Liver (tissue), 3 donors: ENCODE data around the gene EPHA6.

Experiments
- FOXA1 ChIP-seq: IDR thresholded peaks from 2 replicates; pipeline ENCODE4 v1.6.1; 2016; ENCODE audit warnings: antibody characterized with exemption
- HNF4G ChIP-seq: IDR thresholded peaks from 2 replicates; pipeline ENCODE4 v1.6.1; 2016; ENCODE audit warnings: antibody characterized with exemption
- RAD21 ChIP-seq, 2 donors: IDR thresholded peaks; 2 replicates each; pipeline ENCODE4 v1.6.1; 2016; ENCODE audit warnings: antibody characterized with exemption in 2 of 2, mild to moderate bottlenecking in 2 of 2
- SP1 ChIP-seq: IDR thresholded peaks from 2 replicates; pipeline ENCODE4 v1.6.1; 2018; ENCODE audit warnings: antibody characterized with exemption, mild to moderate bottlenecking
- YY1 ChIP-seq: IDR thresholded peaks from 2 replicates; pipeline ENCODE4 v1.6.1; 2016; ENCODE audit warnings: antibody characterized with exemption, mild to moderate bottlenecking
- TF ChIP-seq, protein P1 (sequence below): fragments of 150-350 bp; IDR thresholded peaks from 2 replicates; pipeline ENCODE4 v1.5.1; 2017; ENCODE audit warnings: improper control_type of control experiment, low read depth, low read length; ENCODE audit not compliant: missing input control
- TF ChIP-seq, protein P2 (sequence below): IDR thresholded peaks from 2 replicates; pipeline ENCODE4 v1.6.1; 2016; ENCODE audit warnings: antibody characterized with exemption
- donor health status: healthy.
- donor health status: healthy.

DNA sequence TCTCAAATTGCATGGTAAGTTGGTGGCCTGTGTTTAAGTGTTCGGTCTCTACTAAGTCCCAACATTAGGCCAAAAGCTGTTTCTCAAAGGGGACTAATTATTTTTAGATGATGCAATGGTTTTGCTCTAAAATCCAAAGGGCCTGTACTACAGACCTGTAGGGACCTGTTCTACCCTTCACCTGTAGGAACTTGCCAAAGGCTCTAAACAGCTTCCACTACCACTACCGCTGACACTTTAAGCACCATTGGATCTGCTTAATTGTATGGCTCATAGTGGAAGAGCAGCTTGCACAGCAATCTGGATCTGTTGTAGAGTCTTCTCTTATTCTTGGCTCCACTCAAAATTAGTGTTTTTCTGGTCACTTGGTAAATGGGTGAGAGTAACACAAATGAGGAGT, 346.8 kb downstream of the EPHA6 start:
- TF ChIP-seq, protein P1, sequence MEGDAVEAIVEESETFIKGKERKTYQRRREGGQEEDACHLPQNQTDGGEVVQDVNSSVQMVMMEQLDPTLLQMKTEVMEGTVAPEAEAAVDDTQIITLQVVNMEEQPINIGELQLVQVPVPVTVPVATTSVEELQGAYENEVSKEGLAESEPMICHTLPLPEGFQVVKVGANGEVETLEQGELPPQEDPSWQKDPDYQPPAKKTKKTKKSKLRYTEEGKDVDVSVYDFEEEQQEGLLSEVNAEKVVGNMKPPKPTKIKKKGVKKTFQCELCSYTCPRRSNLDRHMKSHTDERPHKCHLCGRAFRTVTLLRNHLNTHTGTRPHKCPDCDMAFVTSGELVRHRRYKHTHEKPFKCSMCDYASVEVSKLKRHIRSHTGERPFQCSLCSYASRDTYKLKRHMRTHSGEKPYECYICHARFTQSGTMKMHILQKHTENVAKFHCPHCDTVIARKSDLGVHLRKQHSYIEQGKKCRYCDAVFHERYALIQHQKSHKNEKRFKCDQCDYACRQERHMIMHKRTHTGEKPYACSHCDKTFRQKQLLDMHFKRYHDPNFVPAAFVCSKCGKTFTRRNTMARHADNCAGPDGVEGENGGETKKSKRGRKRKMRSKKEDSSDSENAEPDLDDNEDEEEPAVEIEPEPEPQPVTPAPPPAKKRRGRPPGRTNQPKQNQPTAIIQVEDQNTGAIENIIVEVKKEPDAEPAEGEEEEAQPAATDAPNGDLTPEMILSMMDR, result no peak
- no peak for TF ChIP-seq RAD21 (IDR thresholded peaks at IDR 0.05)
- no peak for TF ChIP-seq FOXA1
- TF ChIP-seq HNF4G, result no peak
- TF ChIP-seq SP1, result no peak
- TF ChIP-seq YY1, result no peak
- TF ChIP-seq, protein P2, sequence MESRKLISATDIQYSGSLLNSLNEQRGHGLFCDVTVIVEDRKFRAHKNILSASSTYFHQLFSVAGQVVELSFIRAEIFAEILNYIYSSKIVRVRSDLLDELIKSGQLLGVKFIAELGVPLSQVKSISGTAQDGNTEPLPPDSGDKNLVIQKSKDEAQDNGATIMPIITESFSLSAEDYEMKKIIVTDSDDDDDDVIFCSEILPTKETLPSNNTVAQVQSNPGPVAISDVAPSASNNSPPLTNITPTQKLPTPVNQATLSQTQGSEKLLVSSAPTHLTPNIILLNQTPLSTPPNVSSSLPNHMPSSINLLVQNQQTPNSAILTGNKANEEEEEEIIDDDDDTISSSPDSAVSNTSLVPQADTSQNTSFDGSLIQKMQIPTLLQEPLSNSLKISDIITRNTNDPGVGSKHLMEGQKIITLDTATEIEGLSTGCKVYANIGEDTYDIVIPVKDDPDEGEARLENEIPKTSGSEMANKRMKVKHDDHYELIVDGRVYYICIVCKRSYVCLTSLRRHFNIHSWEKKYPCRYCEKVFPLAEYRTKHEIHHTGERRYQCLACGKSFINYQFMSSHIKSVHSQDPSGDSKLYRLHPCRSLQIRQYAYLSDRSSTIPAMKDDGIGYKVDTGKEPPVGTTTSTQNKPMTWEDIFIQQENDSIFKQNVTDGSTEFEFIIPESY, result no peak
